AG04450 (cell line): ENCODE results near the gene ORMDL2. TPM values are rescaled to one million over a fixed set of nuclear protein-coding genes. Genes with fewer than 3 reads are reported as not detected.
A peak's percentile ranks its signal among the peaks of the same experiment; 100 is the strongest.

Experiments
- CTCF ChIA-PET: fragments of 300-600, 350-600 bp; formaldehyde crosslinking; extraction: SDS; loops from one replicate; lab custom pipeline; 2022; ENCODE audit warnings: antibody characterized with exemption, inconsistent platforms; lab: Charles Lee
- POLR2A ChIA-PET: fragments of 350-600 bp; formaldehyde crosslinking; extraction: SDS; loops from one replicate; lab custom pipeline; 2021; ENCODE audit warnings: antibody characterized with exemption, inconsistent platforms; lab: Yijun Ruan, JAX
- DNase-seq: peaks from one replicate; pipeline ENCODE4 v3.0.0-alpha.2; 2011; ENCODE audit warnings: low read depth, low spot score
- H3K27ac ChIP-seq: one replicate; pipeline ENCODE4 v1.5.1; 2012; ENCODE audit warnings: low read depth, low read length, control low read depth
- H3K27me3 ChIP-seq: one replicate; pipeline ENCODE4 v1.6.0; 2012; ENCODE audit warnings: low read length; ENCODE audit not compliant: control insufficient read depth, insufficient read depth
- H3K4me3 ChIP-seq: 2 replicates; pipeline ENCODE4 v1.5.1; 2011; ENCODE audit warnings: mild to moderate bottlenecking, low read depth, low read length, control low read depth
- H3K9me3 ChIP-seq: 2 replicates; pipeline ENCODE4 v1.5.1; 2012; ENCODE audit warnings: low read length; ENCODE audit not compliant: control insufficient read depth, insufficient read depth
- polyA minus RNA-seq: library from RNA; depleted of rRNA, polyadenylated mRNA; stranded (reverse); fragments of >200 nt; gene quantifications from 2 replicates; pipeline ENCODE4 v1.2.3, GENCODE V29; 2011; rRNA and poly(A)+ RNA removed
- polyA plus RNA-seq: library from polyadenylated mRNA; depleted of rRNA; stranded (reverse); fragments of >200 nt; gene quantifications from 2 replicates; pipeline ENCODE4 v1.2.3, GENCODE V29; 2011; rRNA removed
- TF ChIP-seq, protein P1 (sequence below): IDR thresholded peaks from 2 replicates; pipeline ENCODE4 v1.5.1; 2011; ENCODE audit warnings: low read depth, low read length, control low read depth, inconsistent platforms

Gene ORMDL2
- polyA plus RNA-seq (40.9 and 49.3 TPM in 2 replicates), polyA minus RNA-seq (50.3 and 57.7 TPM in 2 replicates)

DNA sequence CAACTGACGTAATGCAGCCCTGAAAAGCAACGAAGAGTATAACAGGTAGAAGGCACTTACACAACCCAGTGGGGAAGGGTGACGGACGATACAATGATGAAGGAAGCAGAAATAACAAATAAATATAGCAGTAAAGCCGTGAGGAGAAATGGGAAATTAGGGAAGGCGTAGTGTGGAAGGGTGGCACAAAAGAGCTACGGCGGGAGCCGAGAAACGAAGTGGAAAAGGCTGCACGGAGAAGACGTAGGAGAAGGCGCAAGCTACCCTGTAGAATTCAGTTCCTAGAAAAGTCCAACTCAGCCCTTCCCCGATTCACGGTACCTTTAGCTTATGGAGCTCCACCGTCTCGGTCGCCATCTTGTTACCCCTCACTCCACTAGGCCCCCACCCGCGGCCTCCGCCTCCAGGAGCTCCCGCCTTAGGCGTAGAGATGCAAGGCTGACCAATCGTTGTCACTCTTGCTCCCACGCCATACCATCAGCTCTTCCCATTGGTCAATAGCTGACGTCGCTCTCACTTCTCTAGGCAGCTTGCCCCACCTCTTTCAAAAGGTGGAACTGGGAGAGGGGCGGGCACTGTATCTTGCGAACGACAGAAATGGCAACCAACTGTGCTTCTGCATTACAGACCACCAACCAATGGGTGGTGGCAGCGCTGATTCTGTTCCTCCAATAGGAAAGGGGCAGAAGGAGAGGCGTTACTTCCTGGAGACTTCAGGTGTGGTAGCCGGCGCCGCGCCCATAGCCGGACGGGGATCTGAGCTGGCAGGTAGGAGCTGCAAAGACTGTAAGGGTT, at the start of gene ORMDL2, which contains the start of gene SARNP:
TSS of gene ORMDL2 (plus strand) at position 697 of the 795 bp plus-strand sequence. CDS start 959 bp downstream, outside the sequence.
TSS of gene SARNP (minus strand) at position 380 of the 795 bp plus-strand sequence. CDS start at position 357, 23 bp downstream.
- Histone ChIP-seq H3K9me3 (no peaks in the 10 kb centered on the region), H3K27ac (peak within 1 kb of the TSS; percentile 59), H3K4me3 (peak within 1 kb of the TSS; percentile 86), H3K27me3 (no peaks in the 10 kb centered on the region)
- peak; percentile 99 for DNase-seq
- CTCF ChIA-PET: interaction anchor here (0.6 to 5.3 kb wide), 12 partner anchors 10 to 179 kb away, joined by 3 to 31 read pairs (median 5); no protein-coding TSS in a partner anchor
- POLR2A ChIA-PET: interaction anchor here (0.5 to 2.7 kb wide), 15 partner anchors 12 to 156 kb away, joined by 3 to 30 read pairs (median 4); partner anchors contain the start of genes DNAJC14 and RAB5B
- TF ChIP-seq, protein P1, sequence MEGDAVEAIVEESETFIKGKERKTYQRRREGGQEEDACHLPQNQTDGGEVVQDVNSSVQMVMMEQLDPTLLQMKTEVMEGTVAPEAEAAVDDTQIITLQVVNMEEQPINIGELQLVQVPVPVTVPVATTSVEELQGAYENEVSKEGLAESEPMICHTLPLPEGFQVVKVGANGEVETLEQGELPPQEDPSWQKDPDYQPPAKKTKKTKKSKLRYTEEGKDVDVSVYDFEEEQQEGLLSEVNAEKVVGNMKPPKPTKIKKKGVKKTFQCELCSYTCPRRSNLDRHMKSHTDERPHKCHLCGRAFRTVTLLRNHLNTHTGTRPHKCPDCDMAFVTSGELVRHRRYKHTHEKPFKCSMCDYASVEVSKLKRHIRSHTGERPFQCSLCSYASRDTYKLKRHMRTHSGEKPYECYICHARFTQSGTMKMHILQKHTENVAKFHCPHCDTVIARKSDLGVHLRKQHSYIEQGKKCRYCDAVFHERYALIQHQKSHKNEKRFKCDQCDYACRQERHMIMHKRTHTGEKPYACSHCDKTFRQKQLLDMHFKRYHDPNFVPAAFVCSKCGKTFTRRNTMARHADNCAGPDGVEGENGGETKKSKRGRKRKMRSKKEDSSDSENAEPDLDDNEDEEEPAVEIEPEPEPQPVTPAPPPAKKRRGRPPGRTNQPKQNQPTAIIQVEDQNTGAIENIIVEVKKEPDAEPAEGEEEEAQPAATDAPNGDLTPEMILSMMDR: no peak

GRCh38 chr12:55771736-55772135, 46.1 kb upstream of the ORMDL2 start:
- DNase-seq: no peak
- ChIA-PET CTCF (interaction anchor here (0.6 to 2.0 kb wide), 2 partner anchors 13 to 34 kb away, joined by 3 to 5 read pairs; no protein-coding TSS in a partner anchor), POLR2A (no interaction called here)
- TF ChIP-seq, protein P1: no peak
- H3K27ac ChIP-seq: no peak overlapping the region
- H3K27me3 ChIP-seq: no peaks in the 10 kb centered on the region
- H3K4me3 ChIP-seq: no peak overlapping the region
- no peaks in the 10 kb centered on the region for H3K9me3 ChIP-seq

- POLR2A ChIA-PET: no interaction called here
- CTCF ChIA-PET: interaction anchor here (1.2 to 1.4 kb wide), 2 partner anchors 19 to 218 kb away, joined by 3 read pairs; no protein-coding TSS in a partner anchor
- H3K27ac ChIP-seq: no peak overlapping the region
- TF ChIP-seq, protein P1: no peak
- H3K4me3 ChIP-seq: no peak overlapping the region
- no peaks in the 10 kb centered on the region for H3K9me3 ChIP-seq
- DNase-seq: no peak
- H3K27me3 ChIP-seq: no peaks in the 10 kb centered on the region
These were observed 40.0 kb upstream of the ORMDL2 start for GRCh38 chr12:55777856-55778255.

DNA sequence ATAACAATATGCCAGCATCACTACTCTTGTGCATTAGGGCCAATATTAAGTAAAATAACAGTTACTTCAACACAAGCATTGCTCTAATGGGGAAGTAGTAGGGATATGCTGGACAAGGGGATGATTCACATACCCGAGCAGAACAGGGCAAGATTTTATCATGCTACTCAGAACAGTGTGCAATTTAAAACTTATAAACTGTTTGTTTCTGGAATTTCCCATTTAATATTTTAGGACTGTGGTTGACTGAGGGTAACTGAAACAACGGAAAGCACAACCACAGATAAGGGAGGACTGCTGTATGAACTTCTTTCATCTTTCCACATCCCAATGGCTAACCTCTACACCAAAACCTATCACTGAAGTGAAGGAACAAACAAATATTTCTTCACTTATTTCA, 37.2 kb upstream of the ORMDL2 start:
- Histone ChIP-seq H3K9me3 (no peaks in the 10 kb centered on the region), H3K27ac (no peak overlapping the region), H3K27me3 (no peaks in the 10 kb centered on the region), H3K4me3 (no peak overlapping the region)
- peak; percentile 7 for DNase-seq
- CTCF ChIA-PET: interaction anchor here (0.8 to 1.2 kb wide), 3 partner anchors 16 to 42 kb away, joined by 3 to 8 read pairs (median 3); no protein-coding TSS in a partner anchor
- POLR2A ChIA-PET: interaction anchor here (0.7 kb wide), 1 partner anchor 27 kb away, joined by 3 read pairs; no protein-coding TSS in a partner anchor
- TF ChIP-seq, protein P1: no peak
